HG03280 (cell line): ENCODE measurements around the gene AMMECR1.

Experiments used
- ATAC-seq: cut with Tn5 transposase; IDR thresholded peaks from one replicate; pipeline ENCODE4 v1.9.1; 2021; ENCODE audit warnings: mild to moderate bottlenecking, moderate library complexity; ENCODE audit not compliant: unreplicated experiment

Gene AMMECR1

DNA sequence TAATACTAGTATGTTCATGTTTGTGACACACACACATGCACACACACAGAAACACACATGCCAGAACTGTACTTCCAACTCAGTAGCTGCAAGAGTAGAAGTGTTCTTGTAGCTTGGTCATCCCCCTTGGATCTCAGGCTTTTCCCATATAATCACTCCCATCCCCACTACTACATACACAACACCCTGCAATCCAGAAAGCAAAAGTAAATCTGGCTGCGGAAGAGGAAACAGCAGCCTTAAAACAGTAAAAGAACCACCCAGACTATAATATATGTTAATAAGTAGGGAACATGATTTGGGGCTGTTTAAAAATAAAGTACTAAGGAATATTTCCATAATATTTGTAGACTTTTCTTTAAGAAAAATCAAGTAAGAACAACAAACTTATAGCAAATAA, 103.2 kb downstream of the AMMECR1 start:
- ATAC-seq = no peak

- ATAC-seq = no peak
Observed at GRCh38 chrX:110213183-110213582, 104.7 kb downstream of the AMMECR1 start.

DNA sequence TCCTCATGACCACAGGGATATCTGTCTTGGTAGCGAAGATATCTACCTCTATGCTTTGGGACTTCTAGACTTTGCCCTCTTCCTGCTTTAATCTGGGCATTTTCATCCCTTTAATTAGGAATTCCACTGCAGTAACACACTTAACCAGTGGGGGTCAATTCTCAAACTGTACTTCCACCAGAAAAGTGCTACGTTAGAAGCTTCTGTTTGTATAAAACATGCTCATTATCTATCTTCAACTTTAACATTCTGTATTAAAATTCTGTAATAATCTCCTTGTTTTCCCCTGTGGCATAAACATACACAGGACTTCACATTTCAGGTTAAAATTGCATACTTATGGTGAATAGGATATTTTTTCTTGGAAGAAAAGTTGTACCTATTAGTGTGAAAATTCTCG, 105.6 kb downstream of the AMMECR1 start:
- no peak for ATAC-seq

DNA sequence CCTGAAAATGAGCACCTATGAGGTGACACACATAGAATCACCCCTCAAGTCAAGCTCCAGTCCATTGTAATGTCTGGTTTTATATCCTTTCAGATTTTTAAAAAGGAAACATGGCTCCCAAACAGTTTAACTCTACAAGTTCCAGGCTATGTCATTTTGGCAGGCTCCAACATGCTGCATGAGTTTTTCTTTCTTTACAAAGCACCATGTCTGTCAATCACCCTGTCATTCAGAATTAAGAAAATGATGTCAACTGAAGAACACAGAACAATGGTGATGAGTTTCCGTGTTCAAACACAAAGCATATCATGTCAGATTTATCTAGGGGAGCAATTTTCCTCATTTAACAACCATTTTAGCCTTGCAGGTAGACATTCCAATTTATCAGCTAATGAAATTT, 106.5 kb downstream of the AMMECR1 start:
- no peak for ATAC-seq

DNA sequence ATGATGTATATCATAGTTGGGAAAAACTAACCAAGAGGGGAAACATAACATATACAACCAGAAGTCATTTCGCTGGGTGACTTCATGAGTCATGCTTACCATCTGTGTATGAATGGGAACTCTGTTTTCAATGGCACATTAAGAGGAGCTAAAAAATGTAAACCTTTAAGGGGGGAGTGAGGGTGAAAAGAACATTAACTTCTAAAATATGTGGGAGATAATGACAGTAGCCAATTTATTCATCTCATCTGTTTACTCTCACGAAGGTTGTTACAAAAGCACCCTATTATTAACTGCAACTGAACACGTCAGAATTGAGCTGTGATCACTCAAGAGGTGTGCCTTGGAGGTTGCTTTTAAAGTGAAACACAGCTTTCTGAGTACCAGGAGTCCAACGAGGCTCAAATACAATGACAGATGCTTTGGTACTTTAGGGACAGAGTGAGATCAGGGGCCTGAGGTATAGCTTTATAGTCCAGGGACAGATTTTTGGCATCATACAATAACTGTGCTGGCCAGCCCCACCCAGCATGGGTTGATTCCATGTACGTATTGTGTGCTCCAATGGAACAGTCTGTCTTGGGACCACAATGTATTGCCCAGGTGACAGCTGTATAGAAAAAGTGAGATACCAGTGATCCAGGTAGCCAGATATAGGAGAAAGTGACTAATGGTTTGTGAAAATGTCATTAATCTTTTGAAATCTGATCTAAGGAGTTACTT, 107.3 kb downstream of the AMMECR1 start:
- no peak for ATAC-seq

DNA sequence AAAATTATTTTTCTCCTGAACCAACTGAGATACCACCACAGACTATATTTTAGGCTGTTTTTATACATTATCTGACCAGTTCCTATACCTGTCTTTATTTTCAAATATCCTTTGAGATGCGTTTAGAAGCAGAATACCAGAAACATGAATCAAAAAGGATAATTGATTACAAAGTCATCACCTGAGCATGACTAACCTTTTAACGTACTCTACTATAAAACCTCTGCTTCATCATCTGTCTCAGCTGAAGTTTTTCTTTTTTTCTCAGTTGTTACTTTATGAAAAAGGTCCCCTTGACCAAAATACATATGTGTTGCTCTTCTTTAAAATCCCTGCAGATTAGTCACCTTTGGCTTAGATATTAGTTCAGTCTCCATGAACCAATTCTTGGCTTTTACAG, 109.8 kb downstream of the AMMECR1 start:
- ATAC-seq = no peak

DNA sequence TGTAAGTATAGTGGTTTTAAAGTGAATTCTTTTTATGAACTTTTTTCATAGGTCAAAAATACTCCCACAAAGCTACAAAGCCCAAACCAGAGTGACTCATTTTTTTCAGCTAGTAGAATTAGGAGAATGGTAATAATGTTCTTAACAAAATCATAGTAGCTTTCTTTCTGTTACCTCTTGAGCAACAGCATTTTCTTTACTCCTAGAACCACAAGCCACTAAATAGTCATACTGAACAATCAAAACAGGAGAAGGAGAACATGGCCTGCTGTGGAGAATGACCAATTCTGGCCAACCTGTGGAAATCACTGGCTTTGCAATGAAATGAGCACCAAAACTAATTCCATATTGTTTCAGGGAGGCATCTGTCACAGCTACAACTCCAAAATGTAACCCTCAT, 112.9 kb downstream of the AMMECR1 start:
- ATAC-seq = no peak

DNA sequence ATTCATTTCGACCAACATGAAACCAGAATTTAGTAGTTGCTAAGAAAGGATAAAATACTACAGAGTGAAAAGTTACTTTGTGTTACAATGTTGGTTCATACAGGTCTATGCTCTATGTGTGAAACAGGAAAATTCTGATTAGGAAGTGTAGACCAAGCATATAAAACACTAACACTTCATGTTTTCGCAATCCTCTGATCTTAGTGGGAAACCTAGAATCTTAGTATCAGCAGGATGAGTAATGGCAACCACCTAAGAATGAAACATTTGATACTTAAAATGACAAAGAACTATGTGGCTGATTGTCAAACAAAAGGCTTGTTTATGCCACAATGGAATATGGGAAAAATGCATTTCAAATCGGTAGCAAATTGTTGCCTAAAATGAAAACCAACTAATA, 116.1 kb downstream of the AMMECR1 start:
- ATAC-seq = no peak

GRCh38 chrX:110194977-110195376, 122.9 kb downstream of the AMMECR1 start:
- ATAC-seq = no peak

GRCh38 chrX:110192516-110192915, 125.4 kb downstream of the AMMECR1 start:
- no peak for ATAC-seq

DNA sequence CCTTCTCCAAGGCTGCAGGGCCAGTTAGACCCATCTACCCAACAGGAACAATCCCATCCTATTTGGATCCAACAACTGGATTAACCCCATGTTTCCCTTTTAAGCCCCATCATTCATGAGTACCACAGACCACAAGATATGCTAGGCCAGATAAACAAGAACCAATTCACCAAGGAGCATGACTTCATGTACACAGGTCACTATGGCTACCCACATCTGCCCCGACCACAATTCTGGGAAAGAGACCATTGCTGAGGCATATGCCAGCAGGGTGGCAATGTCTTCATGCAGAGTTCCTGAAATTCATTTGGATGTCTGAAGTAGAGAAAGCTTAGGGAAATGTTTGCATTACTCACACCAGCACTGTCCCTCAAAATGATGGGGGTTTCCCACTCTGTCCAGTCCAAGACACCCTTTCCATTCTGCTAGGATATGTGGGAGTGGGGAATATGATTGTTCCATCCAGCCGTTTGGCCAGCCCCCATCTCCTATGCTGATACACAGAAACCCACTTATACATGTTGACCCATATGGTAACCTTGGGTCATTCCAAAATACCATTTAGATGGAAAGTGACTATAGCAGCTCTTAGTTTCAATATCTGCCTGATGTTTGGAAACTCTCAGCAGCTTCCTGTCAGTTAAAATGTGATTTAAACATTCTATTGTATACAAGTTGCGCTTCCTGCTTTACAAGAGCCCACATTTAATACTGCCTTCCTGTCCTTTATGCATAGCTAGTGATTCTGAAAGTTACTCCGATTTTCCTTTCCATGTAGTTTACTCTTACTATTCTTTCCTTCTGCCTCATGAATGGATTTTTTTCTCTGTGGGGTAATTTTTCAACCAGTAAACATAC, 129.0 kb downstream of the AMMECR1 start:
- no peak for ATAC-seq

- no peak for ATAC-seq
Observed at GRCh38 chrX:110183314-110183713, 134.6 kb downstream of the AMMECR1 start.

DNA sequence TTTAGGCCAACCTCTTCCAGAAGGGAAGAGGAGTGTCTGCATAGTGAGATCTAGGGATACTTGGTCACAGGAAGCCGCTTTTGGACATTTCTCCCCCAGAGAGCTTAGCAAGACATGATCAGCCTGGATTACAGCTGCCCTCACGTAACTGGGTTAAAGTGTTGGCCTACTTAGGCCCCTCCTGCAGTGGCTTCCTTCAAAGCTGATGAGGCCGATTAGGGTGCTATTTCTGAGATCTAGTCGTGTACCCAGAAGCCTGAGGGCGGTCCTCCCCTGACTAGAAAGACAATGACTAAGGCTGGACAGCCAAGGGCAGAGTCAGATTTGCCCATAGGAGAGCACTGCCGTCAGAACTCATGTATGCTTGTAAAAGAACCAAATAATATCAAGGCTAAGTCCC, 135.0 kb downstream of the AMMECR1 start:
- no peak for ATAC-seq

DNA sequence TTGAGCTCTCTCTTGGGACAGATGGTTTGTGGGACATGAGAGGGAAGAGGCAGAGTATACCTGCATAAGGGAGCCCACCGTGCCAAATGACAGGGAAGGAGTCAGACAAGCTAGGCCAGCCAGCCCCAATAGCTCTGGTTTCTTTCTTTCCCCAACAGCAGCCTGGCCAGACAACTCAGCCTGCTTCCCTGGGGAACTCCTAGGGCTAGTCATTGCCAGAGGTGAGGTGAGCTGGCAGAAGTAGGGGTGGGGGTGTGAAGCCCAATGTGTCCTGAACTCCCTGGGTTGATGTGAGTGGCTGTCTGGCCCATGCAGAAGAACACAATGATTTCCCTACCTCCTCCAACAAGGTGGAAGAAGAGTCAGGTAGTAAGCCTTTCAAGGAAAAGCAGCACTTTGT, 135.5 kb downstream of the AMMECR1 start:
- no peak for ATAC-seq

DNA sequence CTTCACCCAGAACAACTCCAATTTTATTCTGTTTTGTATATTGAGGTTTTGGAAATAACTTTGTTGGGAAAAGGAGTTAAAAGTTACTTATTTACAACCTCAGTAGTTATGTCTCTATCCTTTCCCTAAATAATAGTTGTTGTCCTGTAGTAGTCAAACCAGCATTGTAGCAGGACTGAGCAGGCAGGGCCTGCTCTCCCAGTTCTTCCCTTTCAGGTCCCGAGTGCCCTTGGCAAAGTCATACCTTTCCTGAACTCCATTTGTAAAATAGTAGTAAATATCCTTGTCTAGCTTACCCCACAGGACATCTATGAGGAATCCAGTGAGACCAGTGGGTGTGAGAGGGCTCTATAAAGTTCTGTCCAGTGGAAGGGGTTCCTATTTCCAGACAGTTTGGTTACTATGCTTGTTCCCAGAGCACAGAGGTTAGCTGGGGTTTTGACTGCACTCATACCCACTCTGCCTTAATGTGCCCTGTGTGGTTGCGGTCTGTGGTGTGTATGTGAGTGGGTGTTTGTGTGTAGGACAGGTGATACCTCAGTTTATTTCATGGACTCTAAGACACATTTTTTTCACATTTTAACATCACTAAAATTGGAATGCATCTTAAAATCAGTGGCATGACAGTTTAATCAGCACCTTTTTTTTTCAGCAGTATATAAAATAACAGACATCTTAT, 136.3 kb downstream of the AMMECR1 start:
- no peak for ATAC-seq

DNA sequence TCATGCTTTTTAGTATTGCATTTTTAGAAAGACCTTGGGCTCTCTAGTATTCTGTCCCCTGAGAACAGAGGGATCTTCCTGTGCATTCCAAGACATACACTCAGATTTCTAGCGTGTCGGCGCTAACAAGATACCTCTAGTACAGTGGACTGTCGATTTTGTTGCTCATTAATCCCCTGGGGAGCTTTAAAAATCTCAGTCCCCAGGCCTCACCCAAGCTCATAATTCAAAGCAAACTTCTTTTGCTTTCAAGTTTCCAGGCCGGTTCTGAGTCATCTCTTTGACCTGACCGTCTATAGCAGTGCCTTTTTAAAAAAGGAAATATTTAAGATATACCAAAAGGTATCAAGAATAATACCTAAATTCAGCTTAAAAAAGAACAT, 137.0 kb downstream of the AMMECR1 start:
- peak; percentile 78 for ATAC-seq

- ATAC-seq = no peak
Observed at GRCh38 chrX:110180176-110180927, 137.5 kb downstream of the AMMECR1 start.

GRCh38 chrX:110178179-110178865, 139.6 kb downstream of the AMMECR1 start:
- no peak for ATAC-seq

DNA sequence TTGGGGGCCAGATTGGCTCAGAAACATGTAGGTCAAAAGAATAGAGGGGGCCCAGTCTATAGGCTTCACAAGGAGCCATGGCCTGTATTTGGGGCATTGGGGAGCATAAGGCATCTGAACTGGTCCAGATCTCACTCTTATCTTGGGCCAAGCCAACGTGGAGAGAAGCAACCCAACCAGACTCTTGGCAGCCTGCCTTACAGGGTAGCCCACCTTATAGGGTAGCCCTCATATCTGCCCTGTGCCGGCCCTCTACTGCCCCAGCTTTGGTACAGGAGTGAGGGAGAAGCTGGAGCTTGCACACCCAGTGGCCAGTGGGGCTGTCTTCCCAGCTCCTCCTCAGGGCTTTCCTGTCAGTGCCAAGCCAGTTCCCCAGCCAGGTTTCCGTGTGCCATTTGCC, 142.2 kb downstream of the AMMECR1 start:
- no peak for ATAC-seq

- no peak for ATAC-seq
Observed at GRCh38 chrX:110175146-110175545, 142.7 kb downstream of the AMMECR1 start.
